HG03097 (cell line): ENCODE results near the gene SCGB1C2.
"Not testable (repeated sequence)": the region's sequence is repeated elsewhere in the genome, so short reads cannot be mapped to it uniquely, and the experiment has no call there.

Experiments used
- ATAC-seq: cut with Tn5 transposase; IDR thresholded peaks from one replicate; pipeline ENCODE4 v1.9.1; 2021; ENCODE audit not compliant: unreplicated experiment, low FRiP score

The SCGB1C2 gene

GRCh38 chr17:165939-166338 lies 28.6 kb downstream of the SCGB1C2 start:
- no peak for ATAC-seq

GRCh38 chr17:168614-169013 lies 31.2 kb downstream of the SCGB1C2 start:
- not testable (repeated sequence) for ATAC-seq

- ATAC-seq = no peak
Observed at GRCh38 chr17:170130-170670, 32.8 kb downstream of the SCGB1C2 start.

- ATAC-seq = no peak
Observed at GRCh38 chr17:171871-172270, 34.5 kb downstream of the SCGB1C2 start.

- no peak for ATAC-seq
Observed at GRCh38 chr17:172401-172800, 35.0 kb downstream of the SCGB1C2 start.

GRCh38 chr17:173166-173911 lies 36.0 kb downstream of the SCGB1C2 start:
- no peak for ATAC-seq

GRCh38 chr17:177155-177554 lies 39.8 kb downstream of the SCGB1C2 start:
- ATAC-seq = no peak

GRCh38 chr17:177762-178161 lies 40.4 kb downstream of the SCGB1C2 start:
- ATAC-seq = no peak

GRCh38 chr17:178292-179065 lies 41.1 kb downstream of the SCGB1C2 start:
- ATAC-seq = no peak

GRCh38 chr17:179066-179432 lies 41.7 kb downstream of the SCGB1C2 start:
- ATAC-seq = no peak

GRCh38 chr17:179781-180380 lies 42.5 kb downstream of the SCGB1C2 start:
- no peak for ATAC-seq

- ATAC-seq = no peak
Observed at GRCh38 chr17:180381-181244, 43.2 kb downstream of the SCGB1C2 start.

GRCh38 chr17:181245-182049 lies 44.1 kb downstream of the SCGB1C2 start, which contains the start of gene DOC2B:
Gene DOC2B, minus strand, starts transcription at chr17:181650. Its CDS starts 171 bp downstream, at chr17:181479.
- ATAC-seq = no peak

- ATAC-seq = no peak
Observed at GRCh38 chr17:182050-182751, 44.8 kb downstream of the SCGB1C2 start.

- no peak for ATAC-seq
Observed at GRCh38 chr17:183021-183420, 45.7 kb downstream of the SCGB1C2 start.

- ATAC-seq = no peak
Observed at GRCh38 chr17:185445-186138, 48.2 kb downstream of the SCGB1C2 start.

- ATAC-seq = no peak
Observed at GRCh38 chr17:187130-187529, 49.8 kb downstream of the SCGB1C2 start.
